ENCODE data around the gene PLEKHM3.

Gene PLEKHM3

GRCh38 chr2:208006833-208007232 is 18.5 kb downstream of the PLEKHM3 start:
- TF ChIP-seq PRDM1 (tag by site-specific recombination; IDR thresholded peaks at IDR 0.05) (no peak), ZXDB (tag by site-specific recombination; IDR thresholded peaks at IDR 0.05) (no peak), ZNF266 (tag by site-specific recombination; IDR thresholded peaks at IDR 0.05; ENCODE audit: low read depth) (no peak), MYNN (tag by site-specific recombination; IDR thresholded peaks at IDR 0.05; ENCODE audit: borderline replicate concordance) (no peak), ZNF747 (tag by site-specific recombination; IDR thresholded peaks at IDR 0.05) (no peak)
- POLR2A ChIA-PET, result interaction anchor here (0.6 kb wide), 1 partner anchor 169 kb away, joined by 7 read pairs; no protein-coding TSS in a partner anchor
- no peak overlapping the region for H3K27ac ChIP-seq (ENCODE audit: extremely low read depth, low read depth, low read length)
- CTCF ChIA-PET, result interaction anchor here (1.5 to 1.7 kb wide), 2 partner anchors 25 to 261 kb away, joined by 4 to 6 read pairs; no protein-coding TSS in a partner anchor
- no peaks in the 10 kb centered on the region for H3K9me3 ChIP-seq (ENCODE audit: control insufficient read depth, insufficient read depth, low read depth, low read length)
- no peaks in the 10 kb centered on the region for H3K36me3 ChIP-seq (ENCODE audit: control insufficient read depth in 2 of 2, insufficient read depth in 1 of 2, low read length in 2 of 2)
- H3K4me1 ChIP-seq (ENCODE audit: control insufficient read depth, insufficient read depth, low read length), result peaks cover 3% of the 10 kb centered on the region; the same call in 1 of the 2 replicates
- no peak overlapping the region for H3K4me3 ChIP-seq (ENCODE audit: low read depth, low read length)

GRCh38 chr2:208006337-208006736 is 19.0 kb downstream of the PLEKHM3 start:
- Histone ChIP-seq H3K36me3 (ENCODE audit: control insufficient read depth in 2 of 2, insufficient read depth in 1 of 2, low read length in 2 of 2) (peaks cover 0 to 3% of the 10 kb centered on the region in 2 experiments; a peak in 1 of 3 replicates), H3K9me3 (ENCODE audit: control insufficient read depth, insufficient read depth, low read depth, low read length) (no peaks in the 10 kb centered on the region), H3K4me1 (ENCODE audit: control insufficient read depth, insufficient read depth, low read length) (peaks cover 3% of the 10 kb centered on the region; the same call in 1 of the 2 replicates), H3K27ac (ENCODE audit: extremely low read depth, low read depth, low read length) (no peak overlapping the region), H3K4me3 (ENCODE audit: low read depth, low read length) (no peak overlapping the region)
- POLR2A ChIA-PET, result interaction anchor here (0.6 kb wide), 1 partner anchor 169 kb away, joined by 7 read pairs; no protein-coding TSS in a partner anchor
- CTCF ChIA-PET, result interaction anchor here (0.6 to 1.7 kb wide), 4 partner anchors 25 to 1520 kb away, joined by 3 to 6 read pairs (median 4); no protein-coding TSS in a partner anchor
- TF ChIP-seq ZNF600 (tag by site-specific recombination; IDR thresholded peaks at IDR 0.05) (no peak), ZNF280D (tag by site-specific recombination; IDR thresholded peaks at IDR 0.05) (no peak), ZNF473 (tag by site-specific recombination; IDR thresholded peaks at IDR 0.05) (no peak), ZNF214 (tag by site-specific recombination; IDR thresholded peaks at IDR 0.05; ENCODE audit: borderline replicate concordance) (no peak), ZNF549 (tag by site-specific recombination; IDR thresholded peaks at IDR 0.05) (no peak), ZNF488 (tag by site-specific recombination; IDR thresholded peaks at IDR 0.05) (no peak), ZNF701 (tag by site-specific recombination; IDR thresholded peaks at IDR 0.05) (no peak), ZNF169 (tag by site-specific recombination; IDR thresholded peaks at IDR 0.05) (no peak), ZNF311 (tag by site-specific recombination; IDR thresholded peaks at IDR 0.05; ENCODE audit: borderline replicate concordance) (no peak), ZSCAN5A (tag by site-specific recombination; IDR thresholded peaks at IDR 0.05) (no peak), OSR2 (tag by site-specific recombination; IDR thresholded peaks at IDR 0.05) (no peak), PRDM6 (tag by site-specific recombination; IDR thresholded peaks at IDR 0.05) (no peak), ZNF416 (tag by site-specific recombination; IDR thresholded peaks at IDR 0.05) (no peak), ZNF670 (tag by site-specific recombination; IDR thresholded peaks at IDR 0.05; ENCODE audit: low read depth) (no peak)
- TF ChIP-seq, protein P1, sequence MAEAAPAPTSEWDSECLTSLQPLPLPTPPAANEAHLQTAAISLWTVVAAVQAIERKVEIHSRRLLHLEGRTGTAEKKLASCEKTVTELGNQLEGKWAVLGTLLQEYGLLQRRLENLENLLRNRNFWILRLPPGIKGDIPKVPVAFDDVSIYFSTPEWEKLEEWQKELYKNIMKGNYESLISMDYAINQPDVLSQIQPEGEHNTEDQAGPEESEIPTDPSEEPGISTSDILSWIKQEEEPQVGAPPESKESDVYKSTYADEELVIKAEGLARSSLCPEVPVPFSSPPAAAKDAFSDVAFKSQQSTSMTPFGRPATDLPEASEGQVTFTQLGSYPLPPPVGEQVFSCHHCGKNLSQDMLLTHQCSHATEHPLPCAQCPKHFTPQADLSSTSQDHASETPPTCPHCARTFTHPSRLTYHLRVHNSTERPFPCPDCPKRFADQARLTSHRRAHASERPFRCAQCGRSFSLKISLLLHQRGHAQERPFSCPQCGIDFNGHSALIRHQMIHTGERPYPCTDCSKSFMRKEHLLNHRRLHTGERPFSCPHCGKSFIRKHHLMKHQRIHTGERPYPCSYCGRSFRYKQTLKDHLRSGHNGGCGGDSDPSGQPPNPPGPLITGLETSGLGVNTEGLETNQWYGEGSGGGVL (tag by site-specific recombination; IDR thresholded peaks at IDR 0.05), result no peak
